Keratinocyte (primary cell): Measurements from ENCODE around the gene RILPL2. TPM values are rescaled to one million over a fixed set of nuclear protein-coding genes. Genes with fewer than 3 reads are reported as not detected.

ENCODE experiments used
- DNase-seq: peaks from one replicate; pipeline ENCODE4 v3.0.0-alpha.2; 2011; ENCODE audit warnings: low read depth, missing footprints, low spot score
- FAIRE-seq: peaks from 2 replicates; lab custom pipeline; 2011; peaks lifted over from hg19 to GRCh38; lab: Jason Lieb, UNC
- H2AFZ ChIP-seq: 2 replicates; pipeline ENCODE4 v1.6.0; 2012; ENCODE audit warnings: low read length, control low read depth, inconsistent platforms; ENCODE audit not compliant: control insufficient read depth
- H3K27ac ChIP-seq: 2 replicates; pipeline ENCODE4 v1.5.1; 2011; ENCODE audit warnings: low read length; ENCODE audit not compliant: control insufficient read depth, insufficient read depth
- H3K27me3 ChIP-seq: 3 replicates; pipeline ENCODE4 v1.6.0; 2011; ENCODE audit warnings: low read length; ENCODE audit not compliant: control insufficient read depth, insufficient read depth; ENCODE audit errors: extremely low read depth
- H3K36me3 ChIP-seq, 2 experiments: 2 replicates in 1 of 2; 3 replicates in 1 of 2; pipeline ENCODE4 v1.5.1; 2011; ENCODE audit warnings: low read length in 2 of 2, mild to moderate bottlenecking in 1 of 2; ENCODE audit not compliant: control insufficient read depth in 2 of 2, insufficient read depth in 2 of 2; ENCODE audit errors: extremely low read depth in 1 of 2
- H3K4me1 ChIP-seq: 3 replicates; pipeline ENCODE4 v1.5.1; 2011; ENCODE audit warnings: low read length; ENCODE audit not compliant: control insufficient read depth, insufficient read depth; ENCODE audit errors: extremely low read depth
- H3K4me2 ChIP-seq: 3 replicates; pipeline ENCODE4 v1.6.0; 2011; ENCODE audit warnings: low read depth, low read length; ENCODE audit not compliant: control insufficient read depth, insufficient read depth; ENCODE audit errors: extremely low read depth
- H3K4me3 ChIP-seq, 3 experiments: fragments of 200-600 bp in 1 of 3; sonication (generic) in 1 of 3; 2 replicates in 2 of 3; 3 replicates in 1 of 3; pipeline ENCODE4 v1.5.1; 2011 to 2016; ENCODE audit warnings: low read length in 3 of 3, mild to moderate bottlenecking in 3 of 3, control low read depth in 2 of 3, inconsistent platforms in 1 of 3, low read depth in 1 of 3, mixed read lengths in 1 of 3, mixed run types in 1 of 3, moderate library complexity in 1 of 3; ENCODE audit not compliant: control insufficient read depth in 2 of 3, insufficient read depth in 2 of 3; ENCODE audit errors: extremely low read depth in 1 of 3
- H3K79me2 ChIP-seq: 2 replicates; pipeline ENCODE4 v1.6.0; 2012; ENCODE audit warnings: low read length; ENCODE audit not compliant: control insufficient read depth, insufficient read depth
- H3K9ac ChIP-seq: 3 replicates; pipeline ENCODE4 v1.6.0; 2011; ENCODE audit warnings: low read length; ENCODE audit not compliant: control insufficient read depth, insufficient read depth; ENCODE audit errors: extremely low read depth
- H3K9me1 ChIP-seq: 3 replicates; pipeline ENCODE4 v1.6.0; 2011; ENCODE audit warnings: low read length; ENCODE audit not compliant: control insufficient read depth, insufficient read depth; ENCODE audit errors: extremely low read depth
- H3K9me3 ChIP-seq: 2 replicates; pipeline ENCODE4 v1.5.1; 2012; ENCODE audit warnings: low read depth, low read length; ENCODE audit not compliant: control insufficient read depth
- H4K20me1 ChIP-seq: 3 replicates; pipeline ENCODE4 v1.6.0; 2011; ENCODE audit warnings: low read length; ENCODE audit not compliant: control insufficient read depth, insufficient read depth; ENCODE audit errors: extremely low read depth
- CTCF ChIP-seq, 3 experiments: IDR thresholded peaks in 1 of 3; conservative IDR thresholded peaks in 1 of 3; optimal IDR thresholded peaks in 1 of 3; 2 replicates in 2 of 3; 3 replicates in 1 of 3; pipeline versions ENCODE3 to v1.5.1; 2011; ENCODE audit warnings: low read length in 3 of 3, mild to moderate bottlenecking in 3 of 3, moderate library complexity in 2 of 3, control low read depth in 1 of 3, inconsistent platforms in 1 of 3; ENCODE audit not compliant: insufficient read depth in 2 of 3; ENCODE audit errors: extremely low read depth in 1 of 3
- EZH2 ChIP-seq: IDR thresholded peaks from one replicate; pipeline ENCODE4 v1.6.1; 2012; ENCODE audit warnings: inconsistent platforms, mild to moderate bottlenecking, low read length, moderate library complexity
- dilution Hi-C: fragments of 300-500 bp; cut with MboI; formaldehyde crosslinking; loops from one replicate; pipeline ENCODE4 v1.7.0; 2020; ENCODE audit warnings: low sequenced_read_pairs; ENCODE audit not compliant: extremely low pct_ligation_motif_present
- polyA plus RNA-seq, 5 experiments: library from polyadenylated mRNA; depleted of rRNA in 3 of 5; stranded (reverse) in 3 of 5; stranded (forward) in 1 of 5; unstranded in 1 of 5; fragments of >200 nt; gene quantifications; 1 replicate in 1 of 5; 2 replicates in 3 of 5; 3 replicates in 1 of 5; pipeline versions ENCODE4 v1.2.1 to v1.2.3, GENCODE V29; 2011 to 2012; ENCODE audit warnings: missing spikeins in 2 of 5, low read depth in 1 of 5, low replicate concordance in 1 of 5

Gene RILPL2
- polyA plus RNA-seq, 1 donor (not counting 4 experiments of a cell fraction or from before 2014, with no cell fraction given), result 3.6 TPM

DNA sequence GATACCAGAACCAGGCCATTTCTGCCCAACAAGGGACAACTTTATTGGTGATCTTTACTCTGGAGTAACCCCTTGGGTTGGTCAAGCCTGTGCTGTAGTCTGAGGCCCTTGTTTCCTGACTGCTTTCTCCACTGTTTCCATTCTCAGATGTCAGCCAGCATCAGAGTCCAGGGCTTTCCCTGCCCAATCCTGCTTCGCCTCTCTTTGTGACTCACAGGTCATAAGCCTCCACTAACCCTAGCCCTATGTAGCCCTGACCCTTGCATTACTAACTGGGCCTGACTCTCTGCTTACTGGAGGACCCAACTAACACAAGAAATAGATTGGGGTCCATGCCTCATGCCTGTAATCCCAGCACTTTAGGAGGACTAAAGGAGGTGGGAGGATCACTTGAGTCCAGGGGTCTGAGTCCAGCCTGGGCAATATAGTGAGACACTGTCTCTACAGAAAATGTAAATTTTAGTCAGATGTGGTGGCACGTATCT is 12.8 kb upstream of the RILPL2 start:
- H2AFZ ChIP-seq, result no peak overlapping the region
- DNase-seq, result no peak
- TF ChIP-seq EZH2, result no peak
- no peak for TF ChIP-seq CTCF (optimal IDR thresholded peaks at IDR 0.05 in 1 of 3, IDR thresholded peaks at IDR 0.05 in 1 of 3, conservative IDR thresholded peaks at IDR 0.05 in 1 of 3; ENCODE audit: extremely low read depth in 1 of 3, insufficient read depth in 2 of 3, low read length in 3 of 3)
- no peaks in the 10 kb centered on the region for H3K9me3 ChIP-seq
- H4K20me1 ChIP-seq, result no peaks in the 10 kb centered on the region
- H3K27ac ChIP-seq, result no peak overlapping the region
- H3K79me2 ChIP-seq, result no peaks in the 10 kb centered on the region
- H3K9me1 ChIP-seq, result no peaks in the 10 kb centered on the region
- no peaks in the 10 kb centered on the region for H3K36me3 ChIP-seq
- H3K4me1 ChIP-seq, result no peaks in the 10 kb centered on the region
- H3K27me3 ChIP-seq, result no peaks in the 10 kb centered on the region
- no peak overlapping the region for H3K4me2 ChIP-seq
- FAIRE-seq, result no peak
- dilution Hi-C loops, result no loop called here
- no peak overlapping the region for H3K4me3 ChIP-seq
- H3K9ac ChIP-seq, result no peak overlapping the region

- TF ChIP-seq EZH2, result no peak
- TF ChIP-seq CTCF (optimal IDR thresholded peaks at IDR 0.05 in 1 of 3, IDR thresholded peaks at IDR 0.05 in 1 of 3, conservative IDR thresholded peaks at IDR 0.05 in 1 of 3; ENCODE audit: extremely low read depth in 1 of 3, insufficient read depth in 2 of 3, low read length in 3 of 3), result no peak
- dilution Hi-C loops, result no loop called here
- no peak overlapping the region for H3K4me2 ChIP-seq
- no peaks in the 10 kb centered on the region for H3K79me2 ChIP-seq
- H3K27me3 ChIP-seq, result no peaks in the 10 kb centered on the region
- FAIRE-seq, result no peak
- H2AFZ ChIP-seq, result peak overlapping the region; percentile 90
- no peak overlapping the region for H3K27ac ChIP-seq
- no peaks in the 10 kb centered on the region for H3K9me1 ChIP-seq
- no peaks in the 10 kb centered on the region for H3K9me3 ChIP-seq
- no peak overlapping the region for H3K9ac ChIP-seq
- H3K4me1 ChIP-seq, result no peaks in the 10 kb centered on the region
- H3K36me3 ChIP-seq, result no peaks in the 10 kb centered on the region
- H4K20me1 ChIP-seq, result no peaks in the 10 kb centered on the region
- no peak for DNase-seq
- no peak overlapping the region for H3K4me3 ChIP-seq
Measured at GRCh38 chr12:123446333-123446713, 9.8 kb upstream of the RILPL2 start.
